ENCODE data around the gene TMEM132A.

DNA sequence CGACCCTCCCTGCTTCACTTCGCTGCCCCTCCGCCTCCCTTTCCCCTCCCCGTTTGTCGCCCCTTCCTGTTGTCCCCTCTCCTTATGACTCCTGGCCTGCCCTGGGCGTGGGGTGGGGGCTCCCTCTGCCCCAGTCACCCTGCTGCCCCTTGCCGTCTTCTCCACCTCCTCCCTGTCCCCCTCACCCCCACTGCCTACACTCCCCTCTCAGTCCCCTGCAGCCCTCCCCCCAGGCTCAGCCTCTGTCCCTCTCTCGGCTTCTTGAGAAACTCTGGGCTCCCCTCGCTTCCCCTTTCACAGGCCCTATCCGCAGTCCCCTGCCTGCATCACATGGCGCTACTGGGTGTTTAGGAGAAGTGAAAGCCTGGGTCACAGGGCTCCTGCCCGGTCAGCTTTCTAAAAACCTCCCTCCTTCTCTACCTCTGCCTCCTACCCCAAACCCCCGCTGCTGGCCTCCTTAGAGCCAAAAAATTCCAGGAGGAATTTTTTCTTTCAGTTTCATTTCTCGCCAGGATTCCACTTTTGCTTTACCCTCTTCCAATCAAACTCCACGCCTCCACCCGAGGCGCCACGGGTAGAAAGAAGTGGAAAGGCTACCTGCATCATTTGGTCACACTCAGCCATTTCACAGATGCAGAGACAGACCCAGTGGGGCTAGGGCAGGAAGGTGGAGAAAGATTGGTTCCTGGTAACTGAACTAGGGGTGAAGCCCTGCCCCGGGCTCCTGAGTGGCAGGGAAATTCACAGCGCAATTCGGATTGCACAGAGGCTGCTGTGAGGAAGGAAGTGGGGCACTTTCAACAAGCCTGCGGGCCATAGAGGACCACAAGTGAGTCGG lies 27.9 kb downstream of the TMEM132A start, which contains the start of gene SLC15A3:
- TF ChIP-seq, protein P1, sequence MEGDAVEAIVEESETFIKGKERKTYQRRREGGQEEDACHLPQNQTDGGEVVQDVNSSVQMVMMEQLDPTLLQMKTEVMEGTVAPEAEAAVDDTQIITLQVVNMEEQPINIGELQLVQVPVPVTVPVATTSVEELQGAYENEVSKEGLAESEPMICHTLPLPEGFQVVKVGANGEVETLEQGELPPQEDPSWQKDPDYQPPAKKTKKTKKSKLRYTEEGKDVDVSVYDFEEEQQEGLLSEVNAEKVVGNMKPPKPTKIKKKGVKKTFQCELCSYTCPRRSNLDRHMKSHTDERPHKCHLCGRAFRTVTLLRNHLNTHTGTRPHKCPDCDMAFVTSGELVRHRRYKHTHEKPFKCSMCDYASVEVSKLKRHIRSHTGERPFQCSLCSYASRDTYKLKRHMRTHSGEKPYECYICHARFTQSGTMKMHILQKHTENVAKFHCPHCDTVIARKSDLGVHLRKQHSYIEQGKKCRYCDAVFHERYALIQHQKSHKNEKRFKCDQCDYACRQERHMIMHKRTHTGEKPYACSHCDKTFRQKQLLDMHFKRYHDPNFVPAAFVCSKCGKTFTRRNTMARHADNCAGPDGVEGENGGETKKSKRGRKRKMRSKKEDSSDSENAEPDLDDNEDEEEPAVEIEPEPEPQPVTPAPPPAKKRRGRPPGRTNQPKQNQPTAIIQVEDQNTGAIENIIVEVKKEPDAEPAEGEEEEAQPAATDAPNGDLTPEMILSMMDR (IDR thresholded peaks at IDR 0.05): no peak
- no peak for TF ChIP-seq GABPA (IDR thresholded peaks at IDR 0.05; ENCODE audit: low read depth)
- TF ChIP-seq, protein P2, sequence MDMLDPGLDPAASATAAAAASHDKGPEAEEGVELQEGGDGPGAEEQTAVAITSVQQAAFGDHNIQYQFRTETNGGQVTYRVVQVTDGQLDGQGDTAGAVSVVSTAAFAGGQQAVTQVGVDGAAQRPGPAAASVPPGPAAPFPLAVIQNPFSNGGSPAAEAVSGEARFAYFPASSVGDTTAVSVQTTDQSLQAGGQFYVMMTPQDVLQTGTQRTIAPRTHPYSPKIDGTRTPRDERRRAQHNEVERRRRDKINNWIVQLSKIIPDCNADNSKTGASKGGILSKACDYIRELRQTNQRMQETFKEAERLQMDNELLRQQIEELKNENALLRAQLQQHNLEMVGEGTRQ (IDR thresholded peaks at IDR 0.05; ENCODE audit: borderline replicate concordance, low read depth, low read length): no peak
- no peak for TF ChIP-seq RFX5 (IDR thresholded peaks at IDR 0.05; ENCODE audit: low read length)
- TF ChIP-seq, protein P3, sequence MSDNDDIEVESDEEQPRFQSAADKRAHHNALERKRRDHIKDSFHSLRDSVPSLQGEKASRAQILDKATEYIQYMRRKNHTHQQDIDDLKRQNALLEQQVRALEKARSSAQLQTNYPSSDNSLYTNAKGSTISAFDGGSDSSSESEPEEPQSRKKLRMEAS (IDR thresholded peaks at IDR 0.05; ENCODE audit: low read depth): no peak
- TF ChIP-seq, protein P4, sequence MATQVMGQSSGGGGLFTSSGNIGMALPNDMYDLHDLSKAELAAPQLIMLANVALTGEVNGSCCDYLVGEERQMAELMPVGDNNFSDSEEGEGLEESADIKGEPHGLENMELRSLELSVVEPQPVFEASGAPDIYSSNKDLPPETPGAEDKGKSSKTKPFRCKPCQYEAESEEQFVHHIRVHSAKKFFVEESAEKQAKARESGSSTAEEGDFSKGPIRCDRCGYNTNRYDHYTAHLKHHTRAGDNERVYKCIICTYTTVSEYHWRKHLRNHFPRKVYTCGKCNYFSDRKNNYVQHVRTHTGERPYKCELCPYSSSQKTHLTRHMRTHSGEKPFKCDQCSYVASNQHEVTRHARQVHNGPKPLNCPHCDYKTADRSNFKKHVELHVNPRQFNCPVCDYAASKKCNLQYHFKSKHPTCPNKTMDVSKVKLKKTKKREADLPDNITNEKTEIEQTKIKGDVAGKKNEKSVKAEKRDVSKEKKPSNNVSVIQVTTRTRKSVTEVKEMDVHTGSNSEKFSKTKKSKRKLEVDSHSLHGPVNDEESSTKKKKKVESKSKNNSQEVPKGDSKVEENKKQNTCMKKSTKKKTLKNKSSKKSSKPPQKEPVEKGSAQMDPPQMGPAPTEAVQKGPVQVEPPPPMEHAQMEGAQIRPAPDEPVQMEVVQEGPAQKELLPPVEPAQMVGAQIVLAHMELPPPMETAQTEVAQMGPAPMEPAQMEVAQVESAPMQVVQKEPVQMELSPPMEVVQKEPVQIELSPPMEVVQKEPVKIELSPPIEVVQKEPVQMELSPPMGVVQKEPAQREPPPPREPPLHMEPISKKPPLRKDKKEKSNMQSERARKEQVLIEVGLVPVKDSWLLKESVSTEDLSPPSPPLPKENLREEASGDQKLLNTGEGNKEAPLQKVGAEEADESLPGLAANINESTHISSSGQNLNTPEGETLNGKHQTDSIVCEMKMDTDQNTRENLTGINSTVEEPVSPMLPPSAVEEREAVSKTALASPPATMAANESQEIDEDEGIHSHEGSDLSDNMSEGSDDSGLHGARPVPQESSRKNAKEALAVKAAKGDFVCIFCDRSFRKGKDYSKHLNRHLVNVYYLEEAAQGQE (IDR thresholded peaks at IDR 0.05; ENCODE audit: low read depth, low read length): no peak
- TF ChIP-seq, protein P5, sequence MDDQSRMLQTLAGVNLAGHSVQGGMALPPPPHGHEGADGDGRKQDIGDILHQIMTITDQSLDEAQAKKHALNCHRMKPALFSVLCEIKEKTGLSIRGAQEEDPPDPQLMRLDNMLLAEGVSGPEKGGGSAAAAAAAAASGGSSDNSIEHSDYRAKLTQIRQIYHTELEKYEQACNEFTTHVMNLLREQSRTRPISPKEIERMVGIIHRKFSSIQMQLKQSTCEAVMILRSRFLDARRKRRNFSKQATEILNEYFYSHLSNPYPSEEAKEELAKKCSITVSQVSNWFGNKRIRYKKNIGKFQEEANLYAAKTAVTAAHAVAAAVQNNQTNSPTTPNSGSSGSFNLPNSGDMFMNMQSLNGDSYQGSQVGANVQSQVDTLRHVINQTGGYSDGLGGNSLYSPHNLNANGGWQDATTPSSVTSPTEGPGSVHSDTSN (IDR thresholded peaks at IDR 0.05): no peak
- TF ChIP-seq SMC3 (IDR thresholded peaks at IDR 0.05; ENCODE audit: low read depth, low read length): no peak
- TF ChIP-seq CHD2 (IDR thresholded peaks at IDR 0.05; ENCODE audit: low read length, partially characterized antibody): no peak
- TF ChIP-seq TAF1 (IDR thresholded peaks at IDR 0.05; ENCODE audit: borderline replicate concordance, low read depth, low read length): no peak
- TF ChIP-seq RCOR1 (IDR thresholded peaks at IDR 0.05; ENCODE audit: low read length): no peak
